GM10847 (cell line): ENCODE data around the gene LRP8.

ENCODE experiments used
- POLR2A ChIP-seq: IDR thresholded peaks from 2 replicates; pipeline ENCODE4 v1.6.1; 2011; ENCODE audit not compliant: insufficient read length; ENCODE audit errors: extremely low read depth

The LRP8 gene

GRCh38 chr1:53292690-53293089 is 35.2 kb downstream of the LRP8 start:
- no peak for TF ChIP-seq POLR2A

GRCh38 chr1:53291574-53291973 is 36.3 kb downstream of the LRP8 start:
- no peak for TF ChIP-seq POLR2A

- no peak for TF ChIP-seq POLR2A
Observed at GRCh38 chr1:53288790-53289429, 39.0 kb downstream of the LRP8 start.

GRCh38 chr1:53288002-53288789 is 39.7 kb downstream of the LRP8 start:
- TF ChIP-seq POLR2A, result no peak

GRCh38 chr1:53286955-53287354 is 40.9 kb downstream of the LRP8 start:
- TF ChIP-seq POLR2A, result no peak

GRCh38 chr1:53285969-53286760 is 41.7 kb downstream of the LRP8 start:
- no peak for TF ChIP-seq POLR2A

GRCh38 chr1:53285546-53285945 is 42.3 kb downstream of the LRP8 start:
- no peak for TF ChIP-seq POLR2A

- TF ChIP-seq POLR2A, result no peak
Observed at GRCh38 chr1:53284224-53285020, 43.4 kb downstream of the LRP8 start.

GRCh38 chr1:53281133-53281532 is 46.7 kb downstream of the LRP8 start:
- TF ChIP-seq POLR2A, result no peak

- no peak for TF ChIP-seq POLR2A
Observed at GRCh38 chr1:53280496-53280895, 47.4 kb downstream of the LRP8 start.

- no peak for TF ChIP-seq POLR2A
Observed at GRCh38 chr1:53279296-53280200, 48.3 kb downstream of the LRP8 start.

- TF ChIP-seq POLR2A, result no peak
Observed at GRCh38 chr1:53278298-53278725, 49.6 kb downstream of the LRP8 start.

GRCh38 chr1:53277326-53277725 is 50.5 kb downstream of the LRP8 start:
- TF ChIP-seq POLR2A, result no peak

GRCh38 chr1:53276902-53277281 is 51.0 kb downstream of the LRP8 start:
- TF ChIP-seq POLR2A, result no peak
